KOPT-K1 (cell line): ENCODE results near the gene MCFD2.
"Not testable (repeated sequence)": the region's sequence is repeated elsewhere in the genome, so short reads cannot be mapped to it uniquely, and the experiment has no call there.

ENCODE experiments used
- H3K27ac ChIP-seq: fragments of 200-600 bp; sonication (generic); 2 replicates; pipeline ENCODE4 v1.5.1; 2016; ENCODE audit warnings: antibody characterized with exemption, mild to moderate bottlenecking, low read depth, low read length; ENCODE audit not compliant: poor library complexity, severe bottlenecking
- H3K36me3 ChIP-seq: fragments of 200-600 bp; sonication (generic); 2 replicates; pipeline ENCODE4 v1.5.1; 2017; ENCODE audit warnings: antibody characterized with exemption, mild to moderate bottlenecking, low read length, moderate library complexity; ENCODE audit not compliant: insufficient read depth
- H3K9me3 ChIP-seq: fragments of 200-600 bp; sonication (generic); 2 replicates; pipeline ENCODE4 v1.5.1; 2017; ENCODE audit warnings: antibody characterized with exemption, low read length, mild to moderate bottlenecking; ENCODE audit not compliant: insufficient read depth, poor library complexity, severe bottlenecking

Gene MCFD2

DNA sequence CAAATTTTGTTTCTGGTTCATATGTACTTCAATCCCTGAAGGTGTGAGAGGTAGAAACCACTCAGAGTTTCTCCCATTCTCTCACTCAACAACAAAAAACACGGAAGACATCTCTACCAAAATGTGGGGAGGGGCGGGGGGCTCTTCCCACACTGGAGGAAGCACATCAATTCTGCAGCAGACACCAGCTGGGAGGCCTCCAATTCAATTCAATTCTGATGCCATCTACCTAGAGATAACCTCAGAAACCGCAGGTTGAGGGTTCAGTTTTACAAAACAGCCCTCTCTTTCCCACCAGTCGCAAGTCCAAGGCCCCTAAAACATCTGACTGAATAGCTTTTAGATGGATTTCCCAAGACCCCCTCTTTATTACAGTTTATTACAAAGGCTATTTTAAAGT is 7.0 kb upstream of the MCFD2 start:
- Histone ChIP-seq H3K9me3 (peaks cover 14% of the 10 kb centered on the region), H3K36me3 (no peaks in the 10 kb centered on the region), H3K27ac (peak overlapping the region; percentile 74)

DNA sequence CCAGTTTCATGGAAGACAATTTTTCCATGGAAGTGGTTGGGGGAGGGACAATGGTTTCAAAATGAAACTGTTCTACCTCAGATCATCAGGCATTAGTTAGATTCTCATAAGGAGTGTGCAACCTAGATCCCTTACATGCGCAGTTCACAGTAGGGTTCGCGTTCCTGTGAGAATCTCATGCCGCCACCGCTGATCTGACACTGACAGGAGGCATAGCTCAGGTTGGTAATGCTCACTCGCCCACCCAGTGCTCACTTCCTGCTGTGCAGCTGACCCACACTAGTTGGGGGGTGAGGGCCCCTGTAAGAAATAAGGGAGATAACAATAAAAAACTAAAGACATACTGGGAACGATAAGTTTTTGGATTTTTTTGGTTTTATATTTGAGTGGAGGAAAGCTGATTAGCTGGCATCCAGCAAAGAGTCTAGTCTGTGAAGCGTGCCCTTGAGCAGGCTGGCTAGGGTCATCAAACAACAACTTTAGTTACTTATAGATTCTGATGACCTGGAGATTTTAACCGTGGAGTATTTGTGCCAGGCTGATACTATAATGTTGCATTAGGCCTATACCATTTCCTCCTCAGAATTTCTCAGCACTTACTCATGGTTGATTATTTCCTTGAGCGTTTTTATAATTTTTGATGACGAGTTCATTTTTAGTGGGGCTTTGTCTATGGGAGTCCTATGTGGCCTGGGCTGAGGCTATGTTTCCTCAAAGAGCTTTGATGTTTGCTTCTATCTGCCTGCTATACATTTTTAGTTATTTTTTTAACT is 6.3 kb upstream of the MCFD2 start:
- Histone ChIP-seq H3K36me3 (no peaks in the 10 kb centered on the region), H3K27ac (peak overlapping the region; percentile 74), H3K9me3 (peaks cover 7% of the 10 kb centered on the region)

DNA sequence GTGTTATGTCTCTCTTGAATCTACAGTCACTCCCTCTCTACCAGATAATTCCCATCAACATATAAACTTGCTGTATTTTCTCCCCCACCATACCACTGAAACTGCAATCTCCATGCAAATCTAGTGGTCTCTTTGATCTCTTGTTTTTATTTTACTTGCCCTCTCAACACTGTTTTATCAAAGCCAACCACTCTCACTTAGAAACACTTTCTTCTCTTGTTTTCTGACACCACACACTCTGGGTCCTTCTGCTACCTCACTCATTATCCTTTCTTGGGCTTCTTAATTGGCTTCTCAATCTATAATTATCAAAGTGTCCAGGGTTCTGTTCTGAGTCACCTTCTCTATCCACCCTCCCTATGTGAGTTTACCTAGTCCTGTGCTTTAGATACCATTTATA is 2.0 kb upstream of the MCFD2 start:
- Histone ChIP-seq H3K27ac (peak overlapping the region; percentile 16), H3K36me3 (peaks cover 9% of the 10 kb centered on the region; the same call in 1 of the 2 replicates), H3K9me3 (no peaks in the 10 kb centered on the region)

DNA sequence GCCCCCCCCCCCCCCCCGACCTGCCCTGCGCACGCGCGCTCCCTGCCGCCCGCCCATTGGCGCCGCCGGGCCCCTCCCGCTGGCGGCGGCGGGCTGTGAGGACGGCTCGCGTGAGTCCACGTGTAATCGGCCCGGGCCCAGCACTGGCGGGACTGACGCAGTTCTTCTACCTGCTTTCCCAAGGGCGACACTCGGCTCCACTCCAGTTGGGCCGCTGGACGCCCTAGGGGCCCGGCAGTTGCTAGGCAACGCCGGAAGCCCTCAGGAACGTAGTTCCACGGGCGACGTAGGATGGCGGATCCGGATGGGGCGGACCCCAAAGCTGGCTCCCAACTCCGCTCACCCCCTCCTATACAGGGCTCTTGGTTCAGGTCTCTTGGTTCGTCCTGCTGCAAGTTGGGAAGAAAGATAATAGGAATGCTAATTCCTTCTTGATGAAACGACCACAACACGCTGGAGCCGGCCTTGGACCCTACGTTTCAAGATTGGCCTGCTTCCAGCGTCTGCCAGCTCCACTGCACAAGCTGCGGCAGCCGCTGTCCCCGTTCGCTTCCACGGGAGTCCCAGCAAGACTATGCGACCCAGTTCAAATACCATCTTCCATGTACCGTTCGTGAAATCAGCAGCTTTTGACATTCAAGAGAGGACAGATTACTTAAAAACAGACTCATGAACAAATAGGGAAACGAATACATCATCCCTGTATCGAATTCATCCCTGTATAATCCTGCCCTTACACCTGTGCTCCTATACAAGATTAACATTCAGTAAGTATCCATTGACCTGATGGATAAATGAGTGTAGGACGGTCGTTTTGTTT is 415 bp upstream of the MCFD2 start:
- Histone ChIP-seq H3K36me3 (peaks cover 20% of the 10 kb centered on the region), H3K9me3 (no peaks in the 10 kb centered on the region), H3K27ac (peak overlapping the region; percentile 86)

GRCh38 chr2:46914578-46915230 is 902 bp downstream of the MCFD2 start:
- Histone ChIP-seq H3K9me3 (no peaks in the 10 kb centered on the region), H3K27ac (peak overlapping the region; percentile 86), H3K36me3 (peaks cover 32% of the 10 kb centered on the region)

DNA sequence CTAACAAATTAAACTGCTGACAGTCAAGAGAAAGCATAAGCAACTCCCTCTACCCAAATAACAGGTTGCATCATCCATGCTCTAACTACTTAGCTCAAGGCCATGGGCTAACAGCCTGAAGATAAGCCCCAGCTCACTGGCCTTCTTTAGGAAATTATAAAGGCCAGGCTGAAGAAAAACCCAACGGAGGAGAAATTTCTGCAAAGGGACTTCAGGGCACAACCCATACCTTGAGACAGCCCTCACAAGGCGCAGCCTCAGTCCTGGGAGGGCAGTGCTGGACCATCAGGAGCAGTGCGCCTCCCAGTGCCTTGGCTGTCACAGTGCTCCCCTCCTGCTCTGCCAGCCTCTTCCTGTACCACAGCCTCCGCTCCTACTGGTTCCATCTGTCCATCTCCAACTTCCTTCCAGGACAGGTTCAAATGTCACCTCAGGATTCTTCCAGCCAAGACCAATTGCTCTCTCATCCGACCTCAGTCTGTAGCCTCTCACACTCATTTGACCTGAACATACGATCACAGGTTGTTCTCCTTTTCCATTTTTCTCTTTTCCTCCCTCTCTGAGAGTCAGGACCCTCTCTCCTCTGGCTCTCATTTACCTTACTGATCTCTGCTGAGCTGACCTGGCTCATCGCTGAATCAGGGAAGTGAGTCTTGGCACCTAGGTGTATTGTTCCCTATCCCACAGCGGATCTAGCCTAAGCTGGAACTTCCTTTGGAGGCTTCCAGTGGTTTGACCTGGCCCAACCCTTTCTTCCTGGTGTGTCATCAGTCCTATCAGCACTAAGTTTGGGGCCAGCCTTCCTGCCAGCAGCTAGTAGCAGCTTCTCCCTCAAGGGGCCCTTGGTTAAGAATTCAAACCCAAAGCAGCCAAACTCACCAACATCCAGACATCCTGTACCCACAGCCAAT is 1.9 kb downstream of the MCFD2 start:
- peaks cover 42% of the 10 kb centered on the region for H3K36me3 ChIP-seq
- no peaks in the 10 kb centered on the region for H3K9me3 ChIP-seq
- H3K27ac ChIP-seq = peak overlapping the region; percentile 86

GRCh38 chr2:46909771-46910419 is 5.7 kb downstream of the MCFD2 start:
- H3K27ac ChIP-seq = no peak overlapping the region
- peaks cover 80% of the 10 kb centered on the region for H3K36me3 ChIP-seq
- no peaks in the 10 kb centered on the region for H3K9me3 ChIP-seq

DNA sequence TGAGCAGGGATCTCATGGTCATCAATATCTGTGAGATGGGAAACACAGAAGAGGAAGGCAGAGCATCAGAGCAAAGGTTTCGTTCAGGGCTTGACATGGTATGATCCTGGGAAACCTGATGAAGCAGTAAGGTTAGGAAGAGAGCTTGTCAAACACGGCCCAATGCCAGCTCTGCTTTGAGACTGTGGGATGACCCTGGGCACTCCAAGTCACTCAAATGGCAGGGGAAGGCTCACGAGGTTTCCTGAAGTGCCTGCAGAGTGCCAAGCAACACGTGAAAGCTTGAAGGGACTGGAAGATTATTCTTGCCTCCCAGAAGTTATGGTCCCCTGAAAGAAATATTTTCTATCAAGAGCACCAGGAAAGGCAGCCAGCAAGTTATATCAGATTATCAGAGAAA is 6.5 kb downstream of the MCFD2 start:
- Histone ChIP-seq H3K36me3 (peaks cover 87% of the 10 kb centered on the region), H3K27ac (no peak overlapping the region), H3K9me3 (no peaks in the 10 kb centered on the region)

GRCh38 chr2:46904908-46905678 is 10.5 kb downstream of the MCFD2 start:
- not testable (repeated sequence) for H3K27ac ChIP-seq, H3K9me3 ChIP-seq
- peaks cover 75% of the 10 kb centered on the region for H3K36me3 ChIP-seq

GRCh38 chr2:46902980-46903379 is 12.6 kb downstream of the MCFD2 start:
- H3K9me3 ChIP-seq, H3K27ac ChIP-seq: not testable (repeated sequence)
- peaks cover 54% of the 10 kb centered on the region for H3K36me3 ChIP-seq

DNA sequence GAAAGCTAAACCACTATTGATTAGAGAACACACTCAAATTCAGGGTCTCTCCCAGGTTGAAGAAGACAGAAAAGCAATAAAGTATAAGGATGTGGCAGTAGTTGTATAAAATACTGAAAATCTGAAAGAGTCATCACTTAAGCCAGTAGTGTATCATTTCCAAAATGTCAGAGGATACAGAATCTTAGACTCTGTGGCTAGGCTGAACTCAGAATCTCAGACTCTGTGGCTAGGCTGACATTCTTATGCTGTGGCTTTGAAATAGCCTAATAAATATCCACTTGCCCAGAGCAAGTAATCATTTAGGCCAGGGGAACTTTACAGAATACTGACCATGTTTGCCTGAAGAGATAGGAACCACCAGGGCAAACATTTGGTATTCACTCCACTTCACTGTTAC is 13.1 kb downstream of the MCFD2 start:
- Histone ChIP-seq H3K27ac (no peak overlapping the region), H3K36me3 (peaks cover 49% of the 10 kb centered on the region), H3K9me3 (no peaks in the 10 kb centered on the region)

- Histone ChIP-seq H3K27ac (no peak overlapping the region), H3K36me3 (peaks cover 40% of the 10 kb centered on the region), H3K9me3 (no peaks in the 10 kb centered on the region)
These were observed 14.0 kb downstream of the MCFD2 start for GRCh38 chr2:46901611-46902010.

- Histone ChIP-seq H3K9me3 (no peaks in the 10 kb centered on the region), H3K27ac (no peak overlapping the region), H3K36me3 (peaks cover 28% of the 10 kb centered on the region)
These were observed 15.2 kb downstream of the MCFD2 start for GRCh38 chr2:46900381-46900780.
